Stimulated activated effector memory CD8-positive, alpha-beta T cell treated with anti-CD3 and anti-CD28 coated beads, Interleukin-12 subunit alpha, Interleukin-12 subunit beta, amount 100 ng/mL, for 72 hours (primary cell): ENCODE data around the gene BAX.

Experiments
- ATAC-seq: fragments of 150-1000 bp; cut with Tn5 transposase; 2 replicates; pipeline ENCODE4 v1.10.0; 2021
- DNase-seq, 2 donors: peaks; one replicate each; pipeline ENCODE4 v3.0.0; 2021 to 2022; ENCODE audit warnings: low spot score in 2 of 2
- H3K27ac Mint-ChIP-seq: one replicate; pipeline ENCODE4 v1.8.0; 2022; ENCODE audit warnings: mild to moderate bottlenecking, mixed read lengths
- H3K36me3 Mint-ChIP-seq: one replicate; pipeline ENCODE4 v1.8.0; 2022; ENCODE audit warnings: mild to moderate bottlenecking, mixed read lengths
- H3K4me1 Mint-ChIP-seq: one replicate; pipeline ENCODE4 v1.8.0; 2022; ENCODE audit warnings: mixed read lengths
- H3K4me3 Mint-ChIP-seq: one replicate; pipeline ENCODE4 v1.8.0; 2022; ENCODE audit warnings: mild to moderate bottlenecking, mixed read lengths
- H3K9me3 Mint-ChIP-seq: one replicate; pipeline ENCODE4 v1.8.0; 2022; ENCODE audit warnings: mixed read lengths

BAX gene

GRCh38 chr19:48994035-48994386 is 39.3 kb downstream of the BAX start:
- peaks cover 61% of the 10 kb centered on the region for H3K4me1 Mint-ChIP-seq
- peak overlapping the region; percentile 99 for H3K4me3 Mint-ChIP-seq
- H3K36me3 Mint-ChIP-seq, result peaks cover 50% of the 10 kb centered on the region

GRCh38 chr19:48997972-48998371 is 43.3 kb downstream of the BAX start:
- H3K4me1 Mint-ChIP-seq, result peaks cover 40% of the 10 kb centered on the region
- peaks cover 59% of the 10 kb centered on the region for H3K36me3 Mint-ChIP-seq
- H3K27ac Mint-ChIP-seq, result peak overlapping the region; percentile 39
- H3K4me3 Mint-ChIP-seq, result no peak overlapping the region
- ATAC-seq (no peak), DNase-seq (peak in 1 of 2 donors; percentile 82)
- H3K9me3 Mint-ChIP-seq, result no peaks in the 10 kb centered on the region

More at GRCh38 chr19:48994035-48994386, 39.3 kb downstream of the BAX start:
- ATAC-seq (no peak), DNase-seq (no peak)
- Mint-ChIP-seq H3K9me3 (no peaks in the 10 kb centered on the region), H3K27ac (peak overlapping the region; percentile 100)

- H3K9me3 Mint-ChIP-seq, result no peaks in the 10 kb centered on the region
- H3K27ac Mint-ChIP-seq, result no peak overlapping the region
- DNase-seq (peak; percentile 54 to 76), ATAC-seq (peak; percentile 90)
- peaks cover 29% of the 10 kb centered on the region for H3K4me1 Mint-ChIP-seq
- peaks cover 62% of the 10 kb centered on the region for H3K36me3 Mint-ChIP-seq
- no peak overlapping the region for H3K4me3 Mint-ChIP-seq
Observed at GRCh38 chr19:48999481-49000325, 45.0 kb downstream of the BAX start.

GRCh38 chr19:49004133-49004532 is 49.5 kb downstream of the BAX start:
- Mint-ChIP-seq H3K4me1 (peaks cover 7% of the 10 kb centered on the region), H3K9me3 (no peaks in the 10 kb centered on the region), H3K36me3 (peaks cover 98% of the 10 kb centered on the region), H3K4me3 (no peak overlapping the region), H3K27ac (no peak overlapping the region)
- no peak for DNase-seq
- ATAC-seq, result no peak

GRCh38 chr19:49004964-49005614 is 50.4 kb downstream of the BAX start:
- DNase-seq (no peak), ATAC-seq (no peak)
- peaks cover 98% of the 10 kb centered on the region for H3K36me3 Mint-ChIP-seq
- no peaks in the 10 kb centered on the region for H3K4me1 Mint-ChIP-seq
- H3K9me3 Mint-ChIP-seq, result no peaks in the 10 kb centered on the region
- H3K27ac Mint-ChIP-seq, result no peak overlapping the region
- no peak overlapping the region for H3K4me3 Mint-ChIP-seq

GRCh38 chr19:49006905-49007304 is 52.2 kb downstream of the BAX start:
- DNase-seq, result no peak
- Mint-ChIP-seq H3K27ac (no peak overlapping the region), H3K9me3 (no peaks in the 10 kb centered on the region), H3K36me3 (peaks cover 96% of the 10 kb centered on the region), H3K4me3 (no peak overlapping the region), H3K4me1 (no peaks in the 10 kb centered on the region)
- ATAC-seq, result no peak

- no peak overlapping the region for H3K27ac Mint-ChIP-seq
- DNase-seq, result no peak
- H3K4me3 Mint-ChIP-seq, result no peak overlapping the region
- no peaks in the 10 kb centered on the region for H3K4me1 Mint-ChIP-seq
- H3K36me3 Mint-ChIP-seq, result peaks cover 84% of the 10 kb centered on the region
- ATAC-seq, result no peak
- no peaks in the 10 kb centered on the region for H3K9me3 Mint-ChIP-seq
Observed at GRCh38 chr19:49009828-49010227, 55.2 kb downstream of the BAX start.

- no peak overlapping the region for H3K27ac Mint-ChIP-seq
- H3K4me3 Mint-ChIP-seq, result no peak overlapping the region
- H3K9me3 Mint-ChIP-seq, result no peaks in the 10 kb centered on the region
- no peak for ATAC-seq
- H3K4me1 Mint-ChIP-seq, result no peaks in the 10 kb centered on the region
- H3K36me3 Mint-ChIP-seq, result peaks cover 79% of the 10 kb centered on the region
- DNase-seq, result no peak
Observed at GRCh38 chr19:49010453-49010852, 55.8 kb downstream of the BAX start.

GRCh38 chr19:49011194-49011593 is 56.5 kb downstream of the BAX start:
- no peak for ATAC-seq

More at GRCh38 chr19:49011194-49011593, 56.5 kb downstream of the BAX start:
- H3K27ac Mint-ChIP-seq, result no peak overlapping the region
- peaks cover 77% of the 10 kb centered on the region for H3K36me3 Mint-ChIP-seq
- no peak overlapping the region for H3K4me3 Mint-ChIP-seq
- DNase-seq, result no peak
- H3K4me1 Mint-ChIP-seq, result no peaks in the 10 kb centered on the region
- H3K9me3 Mint-ChIP-seq, result no peaks in the 10 kb centered on the region
